AG09319 (cell line): ENCODE data around the gene GAS2L2.

Experiments
- DNase-seq: peaks from one replicate; pipeline ENCODE4 v3.0.0-alpha.2; 2010; ENCODE audit warnings: low read depth; ENCODE audit errors: extremely low read depth
- CTCF ChIP-seq: IDR thresholded peaks from 2 replicates; pipeline ENCODE4 v1.5.1; 2011; ENCODE audit warnings: low read depth, mild to moderate bottlenecking, inconsistent platforms, low read length, moderate library complexity

Gene GAS2L2

GRCh38 chr17:35731239-35731916 is 21.7 kb downstream of the GAS2L2 start, which contains the start of gene RASL10B:
TSS of gene RASL10B (plus strand) at chr17:35731639. CDS start at chr17:35735185, 3,546 bp downstream.
- no peak for DNase-seq
- no peak for TF ChIP-seq CTCF

- DNase-seq = no peak
- no peak for TF ChIP-seq CTCF
These were observed 22.5 kb downstream of the GAS2L2 start for GRCh38 chr17:35730400-35731005.

- TF ChIP-seq CTCF = no peak
- no peak for DNase-seq
These were observed 23.6 kb downstream of the GAS2L2 start for GRCh38 chr17:35729405-35729833.

GRCh38 chr17:35728551-35728950 is 24.5 kb downstream of the GAS2L2 start:
- no peak for DNase-seq
- no peak for TF ChIP-seq CTCF

GRCh38 chr17:35727635-35728034 is 25.4 kb downstream of the GAS2L2 start:
- no peak for TF ChIP-seq CTCF
- DNase-seq = no peak

GRCh38 chr17:35726953-35727460 is 26.0 kb downstream of the GAS2L2 start:
- no peak for TF ChIP-seq CTCF
- no peak for DNase-seq
